Measurements from ENCODE around the gene ECPAS. TPM values are rescaled to one million over a fixed set of nuclear protein-coding genes. Genes with fewer than 3 reads are reported as not detected.

Gene ECPAS
- total and polyA plus RNA-seq, 3 donors from 2014 or later, result 74.1 to 122 (median 90.0) TPM

DNA sequence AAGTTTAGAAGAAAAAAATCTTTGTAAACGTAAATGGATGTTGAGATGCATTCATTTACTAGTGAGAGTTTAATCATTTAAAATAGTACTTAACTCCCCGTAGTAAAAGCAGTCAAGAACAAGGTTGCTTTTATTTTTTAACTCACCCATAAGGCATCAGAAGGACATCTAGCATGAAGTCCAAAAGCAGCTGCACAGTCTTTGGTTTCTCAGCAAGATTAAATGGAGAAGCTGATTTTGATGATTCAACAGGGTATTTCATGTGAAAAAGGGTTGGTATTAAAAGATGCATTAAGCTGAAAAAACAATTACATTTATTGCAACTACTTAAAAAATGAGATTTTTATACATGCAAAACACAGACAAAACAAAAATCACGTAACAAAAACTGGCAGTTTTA is 44.0 kb downstream of the ECPAS start:
- H3K9me3 ChIP-seq, result no peaks in the 10 kb centered on the region
- H3K36me3 ChIP-seq (ENCODE audit: low read depth, missing control alignments), result no peaks in the 10 kb centered on the region
- WGBS, 2 donors, result 91 to 93% methylated on average over 3 of the region's 3 CpGs
- TF ChIP-seq, protein P1, sequence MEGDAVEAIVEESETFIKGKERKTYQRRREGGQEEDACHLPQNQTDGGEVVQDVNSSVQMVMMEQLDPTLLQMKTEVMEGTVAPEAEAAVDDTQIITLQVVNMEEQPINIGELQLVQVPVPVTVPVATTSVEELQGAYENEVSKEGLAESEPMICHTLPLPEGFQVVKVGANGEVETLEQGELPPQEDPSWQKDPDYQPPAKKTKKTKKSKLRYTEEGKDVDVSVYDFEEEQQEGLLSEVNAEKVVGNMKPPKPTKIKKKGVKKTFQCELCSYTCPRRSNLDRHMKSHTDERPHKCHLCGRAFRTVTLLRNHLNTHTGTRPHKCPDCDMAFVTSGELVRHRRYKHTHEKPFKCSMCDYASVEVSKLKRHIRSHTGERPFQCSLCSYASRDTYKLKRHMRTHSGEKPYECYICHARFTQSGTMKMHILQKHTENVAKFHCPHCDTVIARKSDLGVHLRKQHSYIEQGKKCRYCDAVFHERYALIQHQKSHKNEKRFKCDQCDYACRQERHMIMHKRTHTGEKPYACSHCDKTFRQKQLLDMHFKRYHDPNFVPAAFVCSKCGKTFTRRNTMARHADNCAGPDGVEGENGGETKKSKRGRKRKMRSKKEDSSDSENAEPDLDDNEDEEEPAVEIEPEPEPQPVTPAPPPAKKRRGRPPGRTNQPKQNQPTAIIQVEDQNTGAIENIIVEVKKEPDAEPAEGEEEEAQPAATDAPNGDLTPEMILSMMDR (IDR thresholded peaks at IDR 0.05), result no peak
- no peak for TF ChIP-seq POLR2A (IDR thresholded peaks at IDR 0.05)
- no peaks in the 10 kb centered on the region for H3K4me1 ChIP-seq
- no peaks in the 10 kb centered on the region for H3K27me3 ChIP-seq
- no peak for DNase-seq
- intact Hi-C loops (cut with DNase I; ENCODE audit: low total_unique reads), result no loop called here
- H3K27ac ChIP-seq, result no peak overlapping the region
- H3K4me3 ChIP-seq, result no peak overlapping the region

DNA sequence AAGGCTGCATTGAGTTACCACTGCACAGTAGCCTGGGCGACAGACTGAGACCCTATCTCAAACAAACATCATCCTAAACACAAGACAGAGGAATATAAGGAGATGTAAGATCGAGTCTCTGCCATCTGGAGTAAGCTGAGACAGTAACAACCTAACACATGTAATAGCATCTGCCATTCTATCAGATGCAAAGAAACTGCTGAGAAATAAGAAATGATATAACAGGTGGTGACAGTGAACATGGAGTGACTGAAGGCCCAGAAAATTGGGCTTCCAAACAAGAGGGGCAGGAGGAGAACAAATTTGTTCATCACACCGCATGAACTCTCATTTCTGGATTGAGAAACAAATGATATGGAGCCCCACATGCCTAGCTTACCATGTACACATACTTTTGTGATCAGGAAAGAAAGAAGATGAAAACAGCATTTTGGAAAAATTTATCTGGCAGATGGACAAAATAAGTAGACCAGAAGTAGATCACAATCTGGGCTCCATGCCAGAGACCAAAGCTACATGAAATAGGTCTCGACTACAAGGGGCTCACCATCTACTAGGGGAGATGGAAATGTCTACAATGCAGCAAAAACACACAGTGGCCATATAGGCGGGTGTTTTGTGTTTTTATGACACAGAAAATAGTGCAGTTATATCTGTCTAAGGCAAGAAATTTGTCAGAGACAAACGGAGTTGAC is 45.5 kb downstream of the ECPAS start:
- intact Hi-C loops (cut with DNase I; ENCODE audit: low total_unique reads), result no loop called here
- no peak for TF ChIP-seq POLR2A (IDR thresholded peaks at IDR 0.05)
- TF ChIP-seq, protein P1 (IDR thresholded peaks at IDR 0.05), result no peak
- WGBS, 2 donors, result 81 to 87% methylated on average over 6 of the region's 6 CpGs
- Histone ChIP-seq H3K9me3 (no peaks in the 10 kb centered on the region), H3K36me3 (ENCODE audit: low read depth, missing control alignments) (no peaks in the 10 kb centered on the region), H3K4me1 (no peaks in the 10 kb centered on the region), H3K4me3 (no peak overlapping the region), H3K27me3 (no peaks in the 10 kb centered on the region), H3K27ac (no peak overlapping the region)
- no peak for DNase-seq

DNA sequence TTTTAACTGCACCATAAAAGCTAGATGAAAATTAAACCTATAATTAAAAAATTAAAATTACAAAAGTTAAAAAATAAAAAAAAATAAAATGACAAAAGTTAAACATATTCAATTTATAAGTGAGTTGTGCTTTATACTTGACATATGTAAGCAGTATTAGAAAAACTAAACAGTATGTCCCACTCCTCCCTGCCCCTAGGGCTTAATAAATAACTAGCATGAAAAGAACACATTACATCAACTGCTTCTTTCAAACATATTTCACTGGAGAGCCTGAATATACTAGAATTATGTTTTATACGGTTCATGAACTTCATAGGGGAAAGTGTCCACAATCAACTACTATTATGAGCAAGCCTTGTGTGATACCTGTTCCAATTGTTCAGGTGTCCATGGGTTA is 47.6 kb downstream of the ECPAS start:
- WGBS, 2 donors, result 73 to 78% methylated on average over 1 of the region's 1 CpG

DNA sequence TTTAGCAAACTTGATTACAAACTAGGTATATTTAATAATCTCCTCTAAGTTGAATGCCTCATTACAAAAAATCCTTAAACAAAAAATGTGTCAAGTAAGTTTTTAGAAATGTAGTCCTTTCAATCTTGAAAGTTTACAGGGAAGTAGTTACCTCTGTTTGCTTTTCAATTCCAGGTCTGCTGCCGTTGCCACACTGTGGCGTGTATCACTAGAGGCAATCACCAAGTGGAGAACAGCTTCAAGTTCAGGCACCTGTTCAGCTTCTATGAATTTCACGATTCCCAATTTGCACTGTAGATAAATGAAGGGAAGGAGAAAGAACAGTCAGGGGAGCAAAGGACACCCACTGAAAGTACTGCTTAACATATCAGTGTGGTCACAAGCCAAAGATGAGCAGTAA is 51.1 kb downstream of the ECPAS start:
- Histone ChIP-seq H3K4me1 (no peaks in the 10 kb centered on the region), H3K9me3 (no peaks in the 10 kb centered on the region), H3K27me3 (no peaks in the 10 kb centered on the region), H3K4me3 (no peak overlapping the region), H3K27ac (no peak overlapping the region), H3K36me3 (ENCODE audit: low read depth, missing control alignments) (no peaks in the 10 kb centered on the region)
- intact Hi-C loops (cut with DNase I; ENCODE audit: low total_unique reads), result no loop called here
- TF ChIP-seq, protein P1 (IDR thresholded peaks at IDR 0.05), result no peak
- TF ChIP-seq POLR2A (IDR thresholded peaks at IDR 0.05), result no peak
- no peak for DNase-seq
- 93 to 98% methylated on average over 3 of the region's 3 CpGs for WGBS, 2 donors

More for the DNA sequence above, 47.6 kb downstream of the ECPAS start:
- TF ChIP-seq, protein P1 (IDR thresholded peaks at IDR 0.05), result no peak
- TF ChIP-seq POLR2A (IDR thresholded peaks at IDR 0.05), result no peak
- intact Hi-C loops (cut with DNase I; ENCODE audit: low total_unique reads), result no loop called here
- H3K4me1 ChIP-seq, result no peaks in the 10 kb centered on the region
- H3K27ac ChIP-seq, result no peak overlapping the region
- DNase-seq, result no peak
- H3K36me3 ChIP-seq (ENCODE audit: low read depth, missing control alignments), result no peaks in the 10 kb centered on the region
- H3K9me3 ChIP-seq, result no peaks in the 10 kb centered on the region
- no peak overlapping the region for H3K4me3 ChIP-seq
- no peaks in the 10 kb centered on the region for H3K27me3 ChIP-seq

DNA sequence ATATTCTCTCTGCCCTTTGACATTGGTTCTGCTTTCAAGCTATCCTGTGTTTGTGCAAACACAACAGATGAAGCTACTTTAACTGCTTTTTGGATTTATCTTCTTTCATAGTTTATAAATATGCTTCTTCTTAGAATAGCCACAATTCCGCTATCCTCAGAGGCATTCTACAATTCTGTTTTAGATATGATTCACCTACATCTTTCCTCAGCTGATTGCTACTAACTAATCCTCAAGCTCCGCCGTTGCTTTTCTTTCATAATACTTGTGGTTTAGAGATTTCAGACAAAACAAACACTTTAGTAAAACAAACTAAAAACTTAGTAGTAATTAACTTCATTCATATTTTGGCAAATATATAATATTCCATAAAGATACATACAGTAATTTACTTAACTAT is 52.5 kb downstream of the ECPAS start:
- Histone ChIP-seq H3K27me3 (no peaks in the 10 kb centered on the region), H3K4me3 (no peak overlapping the region), H3K27ac (no peak overlapping the region), H3K36me3 (ENCODE audit: low read depth, missing control alignments) (no peaks in the 10 kb centered on the region), H3K9me3 (no peaks in the 10 kb centered on the region), H3K4me1 (no peaks in the 10 kb centered on the region)
- no peak for DNase-seq
- TF ChIP-seq, protein P1 (IDR thresholded peaks at IDR 0.05), result no peak
- no peak for TF ChIP-seq POLR2A (IDR thresholded peaks at IDR 0.05)
- intact Hi-C loops (cut with DNase I; ENCODE audit: low total_unique reads), result no loop called here
- WGBS, 2 donors, result 96 to 97% methylated on average over 3 of the region's 3 CpGs

Data from testis (tissue), 3 donors.